Adrenal gland (tissue), 5 donors: ENCODE results near the gene UROS.

Source experiments
- CTCF ChIP-seq, 6 experiments: fragments of 450-650 bp in 4 of 6; fragments of 200-600 bp in 2 of 6; sonication (generic) in 1 of 6; IDR thresholded peaks; 1 replicate in 5 of 6; 2 replicates in 1 of 6; pipeline versions ENCODE4 v1.5.1 to v1.8.0; 2016 to 2021; ENCODE audit warnings: antibody characterized with exemption in 6 of 6, mild to moderate bottlenecking in 2 of 6, moderate library complexity in 1 of 6
- POLR2A ChIP-seq, 2 donors: fragments of 450-650 bp; IDR thresholded peaks; one replicate each; pipeline ENCODE4 v1.6.1; 2017; ENCODE audit warnings: antibody characterized with exemption in 2 of 2, mild to moderate bottlenecking in 2 of 2, moderate library complexity in 1 of 2
- donor health status: DM: no; HTN: no; CAD: no.

GRCh38 chr10:125866421-125867029 is 43.5 kb upstream of the UROS start:
- TF ChIP-seq CTCF (IDR thresholded peaks at IDR 0.05) (no peak), POLR2A (IDR thresholded peaks at IDR 0.05) (no peak)
